HFF-Myc (cell line): ENCODE measurements around the gene RAET1E.

ENCODE experiments used
- DNase-seq: peaks from one replicate; pipeline ENCODE4 v3.0.0-alpha.2; 2011; ENCODE audit warnings: low read depth; ENCODE audit errors: extremely low read depth
- H3K4me3 ChIP-seq: replicated peaks from 2 replicates; pipeline ENCODE4 v1.5.1; 2011; ENCODE audit warnings: low read depth, mild to moderate bottlenecking, control low read depth, low read length
- TF ChIP-seq, protein P1 (sequence below): IDR thresholded peaks from 2 replicates; pipeline ENCODE4 v1.5.1; 2012; ENCODE audit warnings: mild to moderate bottlenecking, low read depth, low read length, control low read depth; ENCODE audit errors: missing control alignments

Gene RAET1E

DNA sequence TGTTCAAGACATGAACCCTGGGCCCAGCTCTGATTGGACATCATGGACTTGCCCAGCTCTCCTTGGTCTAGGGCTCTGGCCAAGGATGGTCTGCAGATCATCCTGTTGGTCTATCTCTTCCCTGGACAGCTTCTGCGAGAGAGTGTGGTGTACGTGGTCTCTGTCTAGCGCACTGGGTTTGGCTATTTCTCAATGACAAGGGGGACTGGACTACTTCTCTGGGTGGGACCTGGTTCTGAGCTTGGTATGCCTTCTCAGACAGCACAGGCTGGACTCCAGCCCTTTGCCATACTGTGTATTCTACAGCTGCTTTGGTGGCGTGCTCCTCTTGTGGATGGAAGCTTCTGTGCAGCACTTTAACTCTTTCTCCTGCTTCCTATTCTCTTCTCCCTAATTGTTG lies 8.5 kb upstream of the RAET1E start:
- TF ChIP-seq, protein P1, sequence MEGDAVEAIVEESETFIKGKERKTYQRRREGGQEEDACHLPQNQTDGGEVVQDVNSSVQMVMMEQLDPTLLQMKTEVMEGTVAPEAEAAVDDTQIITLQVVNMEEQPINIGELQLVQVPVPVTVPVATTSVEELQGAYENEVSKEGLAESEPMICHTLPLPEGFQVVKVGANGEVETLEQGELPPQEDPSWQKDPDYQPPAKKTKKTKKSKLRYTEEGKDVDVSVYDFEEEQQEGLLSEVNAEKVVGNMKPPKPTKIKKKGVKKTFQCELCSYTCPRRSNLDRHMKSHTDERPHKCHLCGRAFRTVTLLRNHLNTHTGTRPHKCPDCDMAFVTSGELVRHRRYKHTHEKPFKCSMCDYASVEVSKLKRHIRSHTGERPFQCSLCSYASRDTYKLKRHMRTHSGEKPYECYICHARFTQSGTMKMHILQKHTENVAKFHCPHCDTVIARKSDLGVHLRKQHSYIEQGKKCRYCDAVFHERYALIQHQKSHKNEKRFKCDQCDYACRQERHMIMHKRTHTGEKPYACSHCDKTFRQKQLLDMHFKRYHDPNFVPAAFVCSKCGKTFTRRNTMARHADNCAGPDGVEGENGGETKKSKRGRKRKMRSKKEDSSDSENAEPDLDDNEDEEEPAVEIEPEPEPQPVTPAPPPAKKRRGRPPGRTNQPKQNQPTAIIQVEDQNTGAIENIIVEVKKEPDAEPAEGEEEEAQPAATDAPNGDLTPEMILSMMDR = no peak
- no peak overlapping the region for H3K4me3 ChIP-seq

DNA sequence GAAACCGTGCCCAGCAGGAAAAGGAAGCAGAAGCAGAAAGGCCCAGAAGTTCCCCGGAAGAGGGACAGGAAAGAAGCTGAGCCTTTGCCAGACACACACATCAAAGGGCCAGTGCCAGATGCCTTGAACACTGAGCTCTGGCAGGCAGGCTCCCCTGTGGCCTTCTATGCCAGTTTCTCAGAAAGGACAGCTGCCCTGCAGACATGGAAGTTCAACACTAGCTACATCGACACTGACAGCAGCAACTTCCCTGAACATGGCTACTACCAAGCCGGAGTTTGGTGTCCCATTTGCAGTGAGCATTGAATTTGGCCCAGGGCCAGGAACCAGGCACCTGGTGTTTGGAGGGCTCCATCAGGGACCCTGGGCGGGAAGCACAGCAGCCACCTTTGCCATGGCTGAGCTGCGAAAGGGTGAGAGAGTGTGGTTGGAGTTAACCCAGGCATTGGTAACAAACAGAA lies 8.0 kb upstream of the RAET1E start:
- no peak for DNase-seq

More for the DNA sequence above, 8.5 kb upstream of the RAET1E start:
- DNase-seq = no peak

DNA sequence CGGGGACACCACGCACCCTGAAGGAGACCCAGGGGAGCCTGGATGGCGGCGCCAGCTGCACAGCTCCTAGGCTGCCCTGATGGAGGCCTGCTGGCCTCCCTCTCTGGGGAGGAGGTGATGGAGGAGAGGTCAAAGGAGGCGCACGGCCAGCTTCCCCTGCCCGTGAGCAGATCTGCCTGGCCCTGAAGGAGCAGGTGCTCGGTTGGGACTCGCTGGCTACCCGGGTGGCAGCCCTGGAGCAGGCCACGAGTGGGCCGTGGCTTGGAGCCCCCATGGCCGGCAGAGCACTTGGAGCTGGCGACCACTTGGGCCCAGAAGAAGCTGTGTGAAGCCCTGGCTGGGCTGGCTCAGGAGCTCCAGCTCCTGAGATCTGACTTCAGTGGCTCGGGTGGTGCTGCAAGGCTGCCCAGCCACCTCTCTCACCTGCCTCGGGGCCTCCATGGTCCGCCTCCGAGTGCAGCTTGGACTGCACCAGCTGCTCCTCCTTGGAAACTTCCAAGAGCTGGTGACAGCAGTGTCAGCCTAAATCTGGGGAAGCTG lies 7.5 kb upstream of the RAET1E start:
- DNase-seq = no peak

More for the DNA sequence above, 8.0 kb upstream of the RAET1E start:
- H3K4me3 ChIP-seq = no peak overlapping the region
- TF ChIP-seq, protein P1 = no peak

DNA sequence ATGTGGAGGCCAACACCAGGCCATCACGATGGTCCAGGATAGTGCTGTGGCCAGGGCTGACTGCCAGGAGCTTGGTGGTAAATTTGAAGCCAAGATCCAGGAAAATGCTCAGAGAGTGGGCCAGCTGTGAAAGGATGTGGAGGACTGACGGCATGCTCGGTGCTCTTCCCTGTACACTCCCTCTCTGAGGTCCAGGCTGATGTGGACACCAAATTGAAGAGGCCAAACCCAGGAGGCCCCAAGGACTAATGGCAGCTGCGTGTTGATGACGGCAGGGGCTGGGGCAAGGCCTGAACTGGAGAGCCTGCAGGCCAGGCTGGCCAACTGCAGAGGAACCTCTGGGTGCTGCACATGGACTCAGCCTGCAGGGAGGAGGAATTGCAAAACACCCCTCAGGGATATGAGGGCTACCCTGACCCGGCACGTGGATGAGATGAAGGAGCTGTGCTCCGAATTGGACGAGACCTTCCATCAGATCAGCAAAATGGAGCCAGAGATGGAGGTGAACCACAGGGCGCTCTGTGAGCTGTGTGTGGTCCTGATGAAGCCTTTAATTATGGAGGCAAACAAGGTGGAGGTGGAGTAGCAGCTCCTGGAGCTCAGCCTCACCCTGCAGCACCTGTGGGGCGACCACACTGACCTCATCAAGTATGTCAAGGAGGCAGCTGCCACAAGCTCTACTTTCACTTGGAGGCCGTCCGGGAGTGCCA lies 6.9 kb upstream of the RAET1E start:
- no peak for DNase-seq
- no peak overlapping the region for H3K4me3 ChIP-seq
- TF ChIP-seq, protein P1 = no peak

More for the DNA sequence above, 7.5 kb upstream of the RAET1E start:
- H3K4me3 ChIP-seq = no peak overlapping the region
- TF ChIP-seq, protein P1 = no peak

DNA sequence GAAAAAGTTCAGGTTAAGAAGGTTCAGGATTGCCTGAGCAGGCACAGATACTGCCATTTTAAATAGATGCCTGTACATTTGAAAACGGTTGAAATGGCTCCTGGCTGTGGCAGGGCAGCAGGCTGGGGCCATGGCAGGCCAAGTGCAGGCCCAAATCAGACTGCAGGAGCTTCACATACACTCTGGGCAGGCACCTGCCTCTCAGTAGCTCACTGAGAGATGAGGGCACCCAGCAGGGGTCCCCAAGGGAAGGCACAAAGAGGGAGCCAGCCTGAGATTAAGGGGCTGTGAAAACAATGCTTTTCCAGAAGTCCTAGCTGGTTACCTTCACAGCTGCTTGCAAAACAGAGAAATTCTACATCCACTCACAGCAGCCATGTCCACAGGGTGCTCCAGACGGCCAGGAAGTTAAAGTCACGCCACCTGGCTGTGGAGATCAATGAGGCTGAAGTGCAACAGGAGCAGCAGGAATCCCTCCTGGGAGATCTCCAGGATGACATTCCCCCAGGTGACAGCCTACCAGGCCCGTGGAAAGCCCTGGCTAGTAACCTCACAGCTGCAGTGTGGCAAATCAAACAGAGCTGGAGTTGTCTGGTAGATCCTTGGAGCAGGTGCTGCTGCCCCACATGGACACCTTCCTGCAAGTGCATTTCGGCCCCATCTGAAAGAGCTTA lies 6.2 kb upstream of the RAET1E start:
- no peak for DNase-seq
- TF ChIP-seq, protein P1 = no peak
- H3K4me3 ChIP-seq = no peak overlapping the region

DNA sequence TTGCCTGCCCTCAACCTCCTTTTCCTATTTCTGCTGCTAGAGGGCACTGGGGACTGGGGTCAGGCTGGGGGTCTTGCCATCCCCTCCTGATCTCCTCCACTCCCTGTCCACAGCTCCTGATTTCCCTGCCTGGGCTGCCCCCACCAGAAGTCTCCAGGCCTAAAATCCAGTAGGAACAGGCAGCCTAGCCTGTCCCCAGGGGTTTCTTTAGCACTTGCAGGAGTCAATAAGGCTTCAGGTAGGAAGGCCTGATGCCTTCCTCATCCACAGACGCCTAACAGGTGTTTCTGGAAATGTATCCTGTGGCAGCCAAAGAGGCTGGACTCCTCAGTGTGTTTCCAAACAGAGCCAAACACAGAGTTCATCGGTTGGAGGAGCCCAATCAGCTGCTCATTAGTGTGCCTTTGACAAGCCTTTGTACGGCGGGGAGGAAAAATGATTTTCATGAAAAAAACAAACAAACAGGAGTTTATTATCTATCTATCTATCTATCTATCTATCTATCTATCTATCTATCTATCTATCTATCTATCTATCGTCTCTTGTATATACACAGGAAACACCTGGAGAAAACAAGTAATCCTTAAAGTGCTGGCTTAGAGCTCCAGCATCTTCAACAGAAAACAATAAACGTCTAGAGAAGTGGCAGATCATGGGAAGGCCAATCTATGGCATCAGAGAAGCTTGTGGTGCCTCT lies 3.7 kb upstream of the RAET1E start:
- no peak overlapping the region for H3K4me3 ChIP-seq
- TF ChIP-seq, protein P1 = no peak
- no peak for DNase-seq
